Amniotic stem cell (primary cell): ENCODE results near the gene CLEC14A.
A peak's percentile ranks its signal among the peaks of the same experiment; 100 is the strongest.

Source experiments
- DNase-seq: peaks from one replicate; lab custom pipeline; 2025; lab: John Stamatoyannopoulos, UW

CLEC14A gene

GRCh38 chr14:38255673-38256532 lies at the start of gene CLEC14A:
Gene CLEC14A (minus strand): TSS chr14:38256093. CDS start chr14:38256022, 71 bp downstream.
- no peak for DNase-seq

- no peak for DNase-seq
Measured at GRCh38 chr14:38302966-38303365, 47.1 kb upstream of the CLEC14A start.

- DNase-seq, result no peak
Measured at GRCh38 chr14:38302034-38302433, 46.1 kb upstream of the CLEC14A start.

- no peak for DNase-seq
Measured at GRCh38 chr14:38297681-38298080, 41.8 kb upstream of the CLEC14A start.

- no peak for DNase-seq
Measured at GRCh38 chr14:38291681-38292467, 36.0 kb upstream of the CLEC14A start.

GRCh38 chr14:38290601-38291188 lies 34.8 kb upstream of the CLEC14A start:
- peak; percentile 91 for DNase-seq

- no peak for DNase-seq
Measured at GRCh38 chr14:38286452-38286851, 30.6 kb upstream of the CLEC14A start.

- no peak for DNase-seq
Measured at GRCh38 chr14:38285962-38286361, 30.1 kb upstream of the CLEC14A start.

- DNase-seq, result no peak
Measured at GRCh38 chr14:38282936-38283335, 27.0 kb upstream of the CLEC14A start.

- no peak for DNase-seq
Measured at GRCh38 chr14:38280081-38280480, 24.2 kb upstream of the CLEC14A start.

GRCh38 chr14:38279572-38279971 lies 23.7 kb upstream of the CLEC14A start:
- no peak for DNase-seq

- no peak for DNase-seq
Measured at GRCh38 chr14:38278035-38278434, 22.1 kb upstream of the CLEC14A start.

- DNase-seq, result no peak
Measured at GRCh38 chr14:38262844-38263243, 7.0 kb upstream of the CLEC14A start.

- no peak for DNase-seq
Measured at GRCh38 chr14:38261620-38262019, 5.7 kb upstream of the CLEC14A start.

GRCh38 chr14:38257507-38257906 lies 1.6 kb upstream of the CLEC14A start:
- DNase-seq, result no peak

- no peak for DNase-seq
Measured at GRCh38 chr14:38256533-38256840, 594 bp upstream of the CLEC14A start.

GRCh38 chr14:38255408-38255672 lies 553 bp downstream of the CLEC14A start:
- no peak for DNase-seq

- no peak for DNase-seq
Measured at GRCh38 chr14:38254571-38255407, 1.1 kb downstream of the CLEC14A start.

GRCh38 chr14:38253676-38254075 lies 2.2 kb downstream of the CLEC14A start:
- no peak for DNase-seq

GRCh38 chr14:38252066-38252710 lies 3.7 kb downstream of the CLEC14A start:
- DNase-seq, result no peak

GRCh38 chr14:38250331-38250730 lies 5.6 kb downstream of the CLEC14A start:
- DNase-seq, result no peak
